ENCODE data around the gene PRKAR2B.

PRKAR2B gene

GRCh38 chr7:107171496-107171895, 127.0 kb downstream of the PRKAR2B start:
- DNase-seq (ENCODE audit: low read depth) = no peak
- TF ChIP-seq CTCF (IDR thresholded peaks at IDR 0.05; ENCODE audit: low read depth, low read length) (no peak), MYC (IDR thresholded peaks at IDR 0.05; ENCODE audit: low read depth, low read length) (no peak), MAX (IDR thresholded peaks at IDR 0.05; ENCODE audit: low read depth, low read length) (no peak), POLR2A (IDR thresholded peaks at IDR 0.05; ENCODE audit: extremely low read depth, insufficient read length) (no peak)
- no peak overlapping the region for H3K4me3 ChIP-seq (ENCODE audit: low read depth, low read length)

GRCh38 chr7:107172276-107173032, 127.9 kb downstream of the PRKAR2B start:
- no peak for DNase-seq (ENCODE audit: low read depth)
- TF ChIP-seq POLR2A (IDR thresholded peaks at IDR 0.05; ENCODE audit: extremely low read depth, insufficient read length) = no peak
- no peak for TF ChIP-seq CTCF (IDR thresholded peaks at IDR 0.05; ENCODE audit: low read depth, low read length)
- no peak for TF ChIP-seq MAX (IDR thresholded peaks at IDR 0.05; ENCODE audit: low read depth, low read length)
- TF ChIP-seq MYC (IDR thresholded peaks at IDR 0.05; ENCODE audit: low read depth, low read length) = no peak
- H3K4me3 ChIP-seq (ENCODE audit: low read depth, low read length) = no peak overlapping the region

DNA sequence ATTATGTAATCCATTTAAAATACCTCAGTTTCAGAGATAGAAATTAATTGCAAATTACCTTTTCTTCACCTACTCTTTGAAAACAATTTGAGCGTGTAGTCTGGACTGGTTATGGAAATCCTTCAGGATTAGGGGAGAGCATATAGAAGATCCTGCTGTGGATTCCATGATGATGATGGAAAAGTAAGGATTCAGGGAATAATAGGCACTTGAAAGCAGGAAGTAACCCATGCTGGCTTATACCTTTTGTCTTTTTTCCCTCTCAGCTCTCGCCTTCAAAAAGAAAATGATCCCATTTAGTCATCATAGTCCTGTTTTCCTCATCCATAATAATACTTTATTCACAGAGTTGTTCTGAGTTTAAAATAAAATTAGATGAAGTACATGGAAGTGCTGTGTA, 128.7 kb downstream of the PRKAR2B start:
- H3K4me3 ChIP-seq (ENCODE audit: low read depth, low read length) = no peak overlapping the region
- TF ChIP-seq POLR2A (IDR thresholded peaks at IDR 0.05; ENCODE audit: extremely low read depth, insufficient read length) = no peak
- no peak for TF ChIP-seq MYC (IDR thresholded peaks at IDR 0.05; ENCODE audit: low read depth, low read length)
- TF ChIP-seq MAX (IDR thresholded peaks at IDR 0.05; ENCODE audit: low read depth, low read length) = no peak
- TF ChIP-seq CTCF (IDR thresholded peaks at IDR 0.05; ENCODE audit: low read depth, low read length) = no peak
- no peak for DNase-seq (ENCODE audit: low read depth)

DNA sequence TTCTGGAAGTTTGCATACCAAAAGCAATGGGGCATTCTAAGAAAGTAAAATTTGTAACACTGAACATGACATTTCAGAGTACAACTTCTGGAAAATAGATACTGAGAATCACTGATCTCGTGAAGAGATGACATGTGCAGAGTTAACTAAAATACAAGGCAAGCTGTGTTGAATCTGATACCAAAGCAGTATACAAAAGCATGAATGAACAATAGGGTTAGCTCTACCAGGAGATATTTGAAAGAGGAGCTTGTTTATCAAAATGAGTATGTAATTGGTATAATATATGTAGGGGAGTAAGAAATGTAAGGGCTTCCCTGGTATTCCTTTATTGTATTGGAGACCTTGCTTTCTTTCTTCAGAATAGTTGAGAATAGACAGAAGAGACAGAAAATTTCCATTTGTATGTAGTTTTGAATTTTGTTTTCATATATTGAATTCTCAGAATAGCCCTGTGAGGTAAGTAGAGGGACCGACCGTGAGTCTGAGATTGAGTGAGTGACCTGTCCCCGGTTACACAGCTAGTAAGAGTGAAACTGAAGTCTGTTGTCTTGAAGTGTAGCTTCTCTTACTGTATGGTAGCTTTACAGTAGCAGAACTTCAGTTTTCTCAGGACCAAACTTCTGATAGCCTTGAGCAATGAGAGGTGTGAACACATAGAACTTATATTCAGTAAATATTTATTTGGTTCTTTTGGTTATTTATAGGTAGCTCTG, 129.3 kb downstream of the PRKAR2B start:
- no peak for TF ChIP-seq POLR2A (IDR thresholded peaks at IDR 0.05; ENCODE audit: extremely low read depth, insufficient read length)
- TF ChIP-seq MYC (IDR thresholded peaks at IDR 0.05; ENCODE audit: low read depth, low read length) = no peak
- no peak for TF ChIP-seq MAX (IDR thresholded peaks at IDR 0.05; ENCODE audit: low read depth, low read length)
- no peak for TF ChIP-seq CTCF (IDR thresholded peaks at IDR 0.05; ENCODE audit: low read depth, low read length)
- H3K4me3 ChIP-seq (ENCODE audit: low read depth, low read length) = no peak overlapping the region
- DNase-seq (ENCODE audit: low read depth) = no peak

DNA sequence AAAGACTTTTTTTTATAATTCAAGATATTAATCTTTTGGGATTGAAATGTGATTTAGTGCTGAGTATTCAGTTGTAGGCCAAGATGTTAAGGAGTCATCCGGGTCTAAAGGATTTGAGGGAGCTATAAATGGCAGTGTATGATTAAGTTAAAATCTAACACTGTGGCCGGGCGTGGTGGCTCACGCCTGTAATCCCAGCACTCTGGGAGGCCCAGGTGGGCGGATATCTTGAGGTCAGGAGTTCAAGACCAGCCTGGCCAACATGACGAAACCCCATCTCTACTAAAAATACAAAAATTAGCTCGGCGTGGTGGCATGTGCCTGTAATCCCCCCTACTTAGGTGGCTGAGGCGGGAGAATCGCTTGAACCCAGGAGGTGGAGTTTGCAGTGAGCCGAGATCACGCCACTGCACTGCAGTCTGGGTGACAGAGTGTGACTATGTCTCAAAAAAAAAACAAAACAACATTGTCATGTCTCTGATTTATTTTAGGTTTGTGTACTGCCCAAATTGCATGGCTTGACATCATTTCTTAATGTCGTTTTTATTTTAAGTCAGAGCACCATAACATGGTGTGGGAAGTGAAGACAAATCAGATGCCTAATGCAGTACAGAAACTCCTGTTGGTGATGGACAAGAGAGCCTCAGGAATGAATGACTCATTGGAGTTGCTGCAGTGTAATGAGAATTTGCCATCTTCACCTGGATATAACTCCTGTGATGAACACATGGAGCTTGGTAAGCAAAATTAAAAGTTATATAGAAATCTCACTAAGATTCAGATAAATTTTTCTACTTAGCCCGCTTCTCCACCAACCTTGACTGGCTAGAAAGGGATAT, 135.0 kb downstream of the PRKAR2B start:
- H3K4me3 ChIP-seq (ENCODE audit: low read depth, low read length) = no peak overlapping the region
- TF ChIP-seq MYC (IDR thresholded peaks at IDR 0.05; ENCODE audit: low read depth, low read length) = no peak
- no peak for TF ChIP-seq POLR2A (IDR thresholded peaks at IDR 0.05; ENCODE audit: extremely low read depth, insufficient read length)
- TF ChIP-seq MAX (IDR thresholded peaks at IDR 0.05; ENCODE audit: low read depth, low read length) = no peak
- no peak for TF ChIP-seq CTCF (IDR thresholded peaks at IDR 0.05; ENCODE audit: low read depth, low read length)
- DNase-seq (ENCODE audit: low read depth) = no peak

All from NB4 (cell line).